Keratinocyte (primary cell): Measurements from ENCODE around the gene MOV10L1.

Experiments
- EZH2 ChIP-seq: IDR thresholded peaks from one replicate; pipeline ENCODE4 v1.6.1; 2012; ENCODE audit warnings: inconsistent platforms, mild to moderate bottlenecking, low read length, moderate library complexity
- TF ChIP-seq, protein P1 (sequence below), 3 experiments: IDR thresholded peaks in 1 of 3; conservative IDR thresholded peaks in 1 of 3; optimal IDR thresholded peaks in 1 of 3; 2 replicates in 2 of 3; 3 replicates in 1 of 3; pipeline versions ENCODE3 to v1.5.1; 2011; ENCODE audit warnings: low read length in 3 of 3, mild to moderate bottlenecking in 3 of 3, moderate library complexity in 2 of 3, control low read depth in 1 of 3, inconsistent platforms in 1 of 3; ENCODE audit not compliant: insufficient read depth in 2 of 3; ENCODE audit errors: extremely low read depth in 1 of 3

- TF ChIP-seq, protein P1, sequence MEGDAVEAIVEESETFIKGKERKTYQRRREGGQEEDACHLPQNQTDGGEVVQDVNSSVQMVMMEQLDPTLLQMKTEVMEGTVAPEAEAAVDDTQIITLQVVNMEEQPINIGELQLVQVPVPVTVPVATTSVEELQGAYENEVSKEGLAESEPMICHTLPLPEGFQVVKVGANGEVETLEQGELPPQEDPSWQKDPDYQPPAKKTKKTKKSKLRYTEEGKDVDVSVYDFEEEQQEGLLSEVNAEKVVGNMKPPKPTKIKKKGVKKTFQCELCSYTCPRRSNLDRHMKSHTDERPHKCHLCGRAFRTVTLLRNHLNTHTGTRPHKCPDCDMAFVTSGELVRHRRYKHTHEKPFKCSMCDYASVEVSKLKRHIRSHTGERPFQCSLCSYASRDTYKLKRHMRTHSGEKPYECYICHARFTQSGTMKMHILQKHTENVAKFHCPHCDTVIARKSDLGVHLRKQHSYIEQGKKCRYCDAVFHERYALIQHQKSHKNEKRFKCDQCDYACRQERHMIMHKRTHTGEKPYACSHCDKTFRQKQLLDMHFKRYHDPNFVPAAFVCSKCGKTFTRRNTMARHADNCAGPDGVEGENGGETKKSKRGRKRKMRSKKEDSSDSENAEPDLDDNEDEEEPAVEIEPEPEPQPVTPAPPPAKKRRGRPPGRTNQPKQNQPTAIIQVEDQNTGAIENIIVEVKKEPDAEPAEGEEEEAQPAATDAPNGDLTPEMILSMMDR (optimal IDR thresholded peaks at IDR 0.05 in 1 of 3, IDR thresholded peaks at IDR 0.05 in 1 of 3, conservative IDR thresholded peaks at IDR 0.05 in 1 of 3; ENCODE audit: extremely low read depth in 1 of 3, insufficient read depth in 2 of 3, low read length in 3 of 3) = no peak
- TF ChIP-seq EZH2 = no peak
These were observed 82.2 kb downstream of the MOV10L1 start for GRCh38 chr22:50171965-50172421.
